ENCODE results near the gene FBXW5.
A peak's percentile ranks its signal among the peaks of the same experiment; 100 is the strongest.

Gene FBXW5

GRCh38 chr9:136943291-136944211, 987 bp downstream of the FBXW5 start:
- H3K4me3 ChIP-seq (ENCODE audit: low read depth, low read length): peak overlapping the region; percentile 94
- no peak for TF ChIP-seq CTCF (IDR thresholded peaks at IDR 0.05; ENCODE audit: borderline replicate concordance, insufficient read depth, low read depth, low read length)

GRCh38 chr9:136942881-136943230, 1.7 kb downstream of the FBXW5 start:
- H3K4me3 ChIP-seq (ENCODE audit: low read depth, low read length): no peak overlapping the region
- no peak for TF ChIP-seq CTCF (IDR thresholded peaks at IDR 0.05; ENCODE audit: borderline replicate concordance, insufficient read depth, low read depth, low read length)

- no peak overlapping the region for H3K4me3 ChIP-seq (ENCODE audit: low read depth, low read length)
- TF ChIP-seq CTCF (IDR thresholded peaks at IDR 0.05; ENCODE audit: borderline replicate concordance, insufficient read depth, low read depth, low read length): no peak
Observed at GRCh38 chr9:136942112-136942880, 2.2 kb downstream of the FBXW5 start.

GRCh38 chr9:136941231-136942111, 3.1 kb downstream of the FBXW5 start:
- TF ChIP-seq CTCF (IDR thresholded peaks at IDR 0.05; ENCODE audit: borderline replicate concordance, insufficient read depth, low read depth, low read length): no peak
- H3K4me3 ChIP-seq (ENCODE audit: low read depth, low read length): no peak overlapping the region

GRCh38 chr9:136940526-136941230, 3.9 kb downstream of the FBXW5 start:
- TF ChIP-seq CTCF (IDR thresholded peaks at IDR 0.05; ENCODE audit: borderline replicate concordance, insufficient read depth, low read depth, low read length): no peak
- no peak overlapping the region for H3K4me3 ChIP-seq (ENCODE audit: low read depth, low read length)

- TF ChIP-seq CTCF (IDR thresholded peaks at IDR 0.05; ENCODE audit: borderline replicate concordance, insufficient read depth, low read depth, low read length): no peak
Observed at GRCh38 chr9:136939996-136940525, 4.5 kb downstream of the FBXW5 start.

More at GRCh38 chr9:136939996-136940525, 4.5 kb downstream of the FBXW5 start:
- no peak overlapping the region for H3K4me3 ChIP-seq (ENCODE audit: low read depth, low read length)

All from GM12875 (cell line).